ENCODE measurements around the gene PLXNA4.

PLXNA4 gene

DNA sequence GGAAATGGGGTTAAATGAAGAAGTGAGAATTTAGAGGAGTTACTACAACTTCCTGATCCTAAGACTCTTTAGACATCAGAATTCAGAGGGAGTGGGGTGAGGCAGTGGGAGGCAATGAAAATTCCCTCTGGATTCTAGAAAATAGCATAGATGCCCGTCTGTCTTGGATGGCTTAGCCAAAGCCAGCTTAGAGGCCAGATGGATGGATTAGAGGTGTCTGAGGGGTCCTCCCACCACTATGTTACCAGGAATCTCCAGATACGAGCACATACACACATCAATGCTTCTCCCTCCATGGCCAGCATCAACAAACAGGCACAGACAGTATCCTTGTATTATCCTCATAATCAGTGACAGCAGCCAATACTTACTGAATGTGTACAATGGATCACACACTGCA lies 418.1 kb downstream of the PLXNA4 start:
- H3K9me3 Mint-ChIP-seq = no peaks in the 10 kb centered on the region
- no peak overlapping the region for H3K4me3 Mint-ChIP-seq
- H3K36me3 Mint-ChIP-seq (ENCODE audit: low read depth) = no peaks in the 10 kb centered on the region
- no peak overlapping the region for H3K27ac Mint-ChIP-seq
- no peaks in the 10 kb centered on the region for H3K4me1 Mint-ChIP-seq (ENCODE audit: low read depth)
- H3K27me3 Mint-ChIP-seq = no peaks in the 10 kb centered on the region

- Mint-ChIP-seq H3K4me1 (ENCODE audit: low read depth) (no peaks in the 10 kb centered on the region), H3K27me3 (no peaks in the 10 kb centered on the region), H3K4me3 (no peak overlapping the region), H3K9me3 (no peaks in the 10 kb centered on the region), H3K27ac (no peak overlapping the region), H3K36me3 (ENCODE audit: low read depth) (no peaks in the 10 kb centered on the region)
These were observed 420.6 kb downstream of the PLXNA4 start for GRCh38 chr7:132155715-132156114.

DNA sequence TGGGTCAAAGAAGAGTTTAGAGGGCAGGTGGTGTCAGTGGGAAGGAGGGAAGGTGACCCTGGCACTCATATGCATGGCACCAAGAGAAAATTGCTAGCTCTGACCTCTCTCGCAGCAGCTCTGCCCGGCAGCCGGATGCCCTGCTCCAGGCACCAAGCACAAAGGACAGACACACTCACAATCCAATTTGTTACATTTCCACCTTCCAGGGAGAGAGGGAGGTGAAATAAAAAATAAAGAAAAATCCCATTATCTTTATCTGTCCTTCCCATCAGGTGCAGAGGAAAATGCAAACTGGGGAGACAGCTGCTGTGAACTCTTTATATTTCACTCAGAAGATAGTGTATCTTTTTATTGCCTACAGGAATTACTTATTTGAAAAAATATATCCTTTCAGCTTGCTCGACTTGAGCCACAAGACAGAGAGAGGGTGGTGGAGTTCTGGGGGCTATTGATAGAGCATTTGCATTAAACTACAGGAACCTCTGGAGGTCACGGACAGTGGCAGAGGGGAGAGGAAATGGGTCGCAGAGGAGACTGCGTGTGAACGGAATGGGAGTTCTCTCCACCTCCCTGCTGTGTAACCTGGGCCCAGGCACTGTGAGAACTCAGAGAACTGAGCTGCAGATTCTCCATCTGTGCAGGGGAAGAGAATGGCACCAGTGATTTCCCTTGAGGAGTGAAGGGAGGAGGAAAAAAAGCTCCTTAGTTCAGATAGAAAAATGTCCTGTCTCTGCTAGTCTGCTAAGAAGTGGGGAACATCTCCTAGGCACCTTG lies 421.4 kb downstream of the PLXNA4 start:
- Mint-ChIP-seq H3K4me1 (ENCODE audit: low read depth) (no peaks in the 10 kb centered on the region), H3K27me3 (no peaks in the 10 kb centered on the region), H3K27ac (no peak overlapping the region), H3K9me3 (no peaks in the 10 kb centered on the region), H3K36me3 (ENCODE audit: low read depth) (no peaks in the 10 kb centered on the region), H3K4me3 (no peak overlapping the region)

DNA sequence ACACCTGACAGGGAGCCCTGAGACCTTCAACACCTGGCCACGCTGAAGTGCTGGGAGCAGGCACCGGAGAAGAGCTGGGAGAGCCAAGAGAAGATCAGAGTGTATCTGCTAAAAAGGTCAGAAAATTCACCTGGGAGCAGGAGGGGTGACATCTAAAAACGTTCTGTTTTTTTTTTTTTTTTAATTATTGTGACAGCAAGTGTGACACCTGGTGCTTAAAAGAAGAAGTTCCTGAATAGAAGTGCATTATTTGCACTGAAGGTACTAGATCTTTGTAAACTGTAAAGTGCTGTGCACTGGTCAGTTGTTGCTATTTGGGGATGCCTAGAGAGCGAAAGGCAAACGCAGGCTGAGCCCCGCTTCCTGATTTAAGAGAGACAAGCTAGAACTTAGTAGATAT lies 422.0 kb downstream of the PLXNA4 start:
- H3K4me3 Mint-ChIP-seq = no peak overlapping the region
- H3K9me3 Mint-ChIP-seq = no peaks in the 10 kb centered on the region
- no peaks in the 10 kb centered on the region for H3K27me3 Mint-ChIP-seq
- no peaks in the 10 kb centered on the region for H3K4me1 Mint-ChIP-seq (ENCODE audit: low read depth)
- no peak overlapping the region for H3K27ac Mint-ChIP-seq
- H3K36me3 Mint-ChIP-seq (ENCODE audit: low read depth) = no peaks in the 10 kb centered on the region

- Mint-ChIP-seq H3K4me1 (ENCODE audit: low read depth) (no peaks in the 10 kb centered on the region), H3K4me3 (no peak overlapping the region), H3K36me3 (ENCODE audit: low read depth) (no peaks in the 10 kb centered on the region), H3K27me3 (no peaks in the 10 kb centered on the region), H3K27ac (no peak overlapping the region), H3K9me3 (no peaks in the 10 kb centered on the region)
These were observed 424.0 kb downstream of the PLXNA4 start for GRCh38 chr7:132152131-132152889.

GRCh38 chr7:132150711-132151110 lies 425.6 kb downstream of the PLXNA4 start:
- no peak overlapping the region for H3K27ac Mint-ChIP-seq
- no peaks in the 10 kb centered on the region for H3K9me3 Mint-ChIP-seq
- no peaks in the 10 kb centered on the region for H3K4me1 Mint-ChIP-seq (ENCODE audit: low read depth)
- no peaks in the 10 kb centered on the region for H3K27me3 Mint-ChIP-seq
- no peak overlapping the region for H3K4me3 Mint-ChIP-seq
- H3K36me3 Mint-ChIP-seq (ENCODE audit: low read depth) = no peaks in the 10 kb centered on the region

GRCh38 chr7:132149436-132150304 lies 426.6 kb downstream of the PLXNA4 start:
- Mint-ChIP-seq H3K4me3 (no peak overlapping the region), H3K9me3 (no peaks in the 10 kb centered on the region), H3K27me3 (no peaks in the 10 kb centered on the region), H3K27ac (no peak overlapping the region), H3K4me1 (ENCODE audit: low read depth) (no peaks in the 10 kb centered on the region), H3K36me3 (ENCODE audit: low read depth) (no peaks in the 10 kb centered on the region)

DNA sequence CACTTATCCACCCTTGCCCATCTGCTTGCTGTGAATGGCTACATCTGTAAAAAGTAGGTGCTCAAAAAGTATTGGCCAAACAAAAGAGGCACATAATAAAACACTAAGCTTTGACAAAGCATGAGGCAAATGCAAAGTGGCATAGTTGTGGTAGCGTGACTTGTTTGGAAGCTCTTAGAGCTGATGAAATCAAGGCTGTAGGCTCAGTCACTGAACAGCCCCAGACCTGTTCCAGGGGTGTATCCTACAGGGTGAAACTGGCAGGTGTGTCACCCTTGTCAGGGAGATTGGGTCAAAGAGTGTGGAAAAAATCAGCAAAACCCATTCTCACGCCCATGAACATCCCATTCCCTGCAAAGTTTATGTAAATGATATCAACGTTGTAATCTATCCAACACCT lies 427.4 kb downstream of the PLXNA4 start:
- no peaks in the 10 kb centered on the region for H3K27me3 Mint-ChIP-seq
- no peaks in the 10 kb centered on the region for H3K36me3 Mint-ChIP-seq (ENCODE audit: low read depth)
- H3K4me1 Mint-ChIP-seq (ENCODE audit: low read depth) = no peaks in the 10 kb centered on the region
- no peak overlapping the region for H3K27ac Mint-ChIP-seq
- H3K9me3 Mint-ChIP-seq = no peaks in the 10 kb centered on the region
- no peak overlapping the region for H3K4me3 Mint-ChIP-seq

DNA sequence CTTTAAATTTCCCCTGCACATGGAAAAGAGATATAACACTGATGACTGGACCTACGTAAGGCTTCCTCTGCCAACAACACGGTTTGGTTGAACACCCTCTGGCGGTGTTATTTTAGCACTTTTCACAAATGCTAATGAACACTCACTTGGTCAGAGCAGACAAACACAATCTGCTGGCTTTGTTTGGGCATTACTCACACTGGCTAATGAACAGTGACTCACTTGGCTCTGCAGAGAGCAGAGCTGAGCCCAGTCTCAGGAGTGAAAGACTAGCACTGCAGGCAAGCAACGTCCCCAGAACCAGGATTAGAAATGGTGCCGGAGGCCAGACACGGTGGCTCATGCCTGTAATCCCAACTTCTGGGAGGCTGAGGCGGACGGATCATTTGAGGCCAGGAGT lies 430.8 kb downstream of the PLXNA4 start:
- H3K27ac Mint-ChIP-seq = no peak overlapping the region
- H3K36me3 Mint-ChIP-seq (ENCODE audit: low read depth) = no peaks in the 10 kb centered on the region
- H3K9me3 Mint-ChIP-seq = no peaks in the 10 kb centered on the region
- no peak overlapping the region for H3K4me3 Mint-ChIP-seq
- H3K4me1 Mint-ChIP-seq (ENCODE audit: low read depth) = no peaks in the 10 kb centered on the region
- H3K27me3 Mint-ChIP-seq = no peaks in the 10 kb centered on the region

- no peaks in the 10 kb centered on the region for H3K27me3 Mint-ChIP-seq
- no peaks in the 10 kb centered on the region for H3K9me3 Mint-ChIP-seq
- no peaks in the 10 kb centered on the region for H3K36me3 Mint-ChIP-seq (ENCODE audit: low read depth)
- H3K4me3 Mint-ChIP-seq = no peak overlapping the region
- H3K27ac Mint-ChIP-seq = no peak overlapping the region
- no peaks in the 10 kb centered on the region for H3K4me1 Mint-ChIP-seq (ENCODE audit: low read depth)
These were observed 431.2 kb downstream of the PLXNA4 start for GRCh38 chr7:132145063-132145462.

- H3K9me3 Mint-ChIP-seq = no peaks in the 10 kb centered on the region
- no peaks in the 10 kb centered on the region for H3K27me3 Mint-ChIP-seq
- H3K4me1 Mint-ChIP-seq (ENCODE audit: low read depth) = no peaks in the 10 kb centered on the region
- no peak overlapping the region for H3K27ac Mint-ChIP-seq
- no peak overlapping the region for H3K4me3 Mint-ChIP-seq
- H3K36me3 Mint-ChIP-seq (ENCODE audit: low read depth) = no peaks in the 10 kb centered on the region
These were observed 434.3 kb downstream of the PLXNA4 start for GRCh38 chr7:132142006-132142405.

DNA sequence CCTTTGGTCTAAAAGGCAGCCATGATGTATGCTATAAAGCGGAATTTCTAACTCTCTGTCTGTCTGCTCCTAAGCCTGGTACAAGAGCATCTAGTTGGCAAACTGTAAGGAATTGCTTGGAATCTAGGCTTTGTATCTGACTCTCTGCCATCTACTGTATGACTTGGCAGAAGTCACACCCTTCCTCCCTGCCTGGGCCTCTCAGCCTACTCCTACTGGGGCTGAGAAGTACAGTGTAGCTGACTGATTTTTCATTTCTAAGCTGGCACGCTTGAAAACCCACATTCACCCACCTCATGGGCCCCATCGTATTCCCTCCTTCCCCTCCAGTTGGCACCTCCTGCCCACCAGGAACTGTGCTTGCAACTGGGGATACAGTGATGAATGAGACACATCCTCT lies 435.2 kb downstream of the PLXNA4 start:
- H3K36me3 Mint-ChIP-seq (ENCODE audit: low read depth) = no peaks in the 10 kb centered on the region
- no peak overlapping the region for H3K4me3 Mint-ChIP-seq
- no peaks in the 10 kb centered on the region for H3K9me3 Mint-ChIP-seq
- no peaks in the 10 kb centered on the region for H3K4me1 Mint-ChIP-seq (ENCODE audit: low read depth)
- no peak overlapping the region for H3K27ac Mint-ChIP-seq
- no peaks in the 10 kb centered on the region for H3K27me3 Mint-ChIP-seq

GRCh38 chr7:132140341-132140740 lies 435.9 kb downstream of the PLXNA4 start:
- H3K9me3 Mint-ChIP-seq = no peaks in the 10 kb centered on the region
- H3K27me3 Mint-ChIP-seq = no peaks in the 10 kb centered on the region
- H3K36me3 Mint-ChIP-seq (ENCODE audit: low read depth) = no peaks in the 10 kb centered on the region
- H3K4me1 Mint-ChIP-seq (ENCODE audit: low read depth) = no peaks in the 10 kb centered on the region
- no peak overlapping the region for H3K4me3 Mint-ChIP-seq
- no peak overlapping the region for H3K27ac Mint-ChIP-seq

DNA sequence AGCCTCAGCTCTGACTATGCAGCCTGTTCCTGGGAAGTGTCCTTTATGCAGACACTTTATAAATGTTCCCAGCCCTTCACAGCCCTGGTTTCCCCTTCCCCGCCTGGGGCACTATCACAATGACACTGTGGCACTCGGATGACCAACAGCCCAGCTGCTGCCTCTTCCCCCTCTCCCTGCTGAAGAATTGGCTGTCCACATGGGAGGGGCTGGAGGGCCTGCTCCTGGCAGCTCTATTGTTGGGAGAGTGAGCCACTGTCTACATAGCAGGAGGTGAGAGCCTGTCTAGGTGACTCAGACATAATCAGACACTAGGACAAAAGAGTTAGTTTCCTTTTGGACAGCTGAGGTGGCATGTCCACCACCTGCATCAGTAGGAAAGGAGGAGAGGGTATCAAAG lies 437.5 kb downstream of the PLXNA4 start:
- H3K4me1 Mint-ChIP-seq (ENCODE audit: low read depth) = no peaks in the 10 kb centered on the region
- H3K36me3 Mint-ChIP-seq (ENCODE audit: low read depth) = no peaks in the 10 kb centered on the region
- H3K27ac Mint-ChIP-seq = no peak overlapping the region
- no peaks in the 10 kb centered on the region for H3K9me3 Mint-ChIP-seq
- H3K27me3 Mint-ChIP-seq = no peaks in the 10 kb centered on the region
- H3K4me3 Mint-ChIP-seq = no peak overlapping the region

GRCh38 chr7:132137681-132138080 lies 438.6 kb downstream of the PLXNA4 start:
- no peaks in the 10 kb centered on the region for H3K27me3 Mint-ChIP-seq
- no peak overlapping the region for H3K27ac Mint-ChIP-seq

More at GRCh38 chr7:132137681-132138080, 438.6 kb downstream of the PLXNA4 start:
- Mint-ChIP-seq H3K4me3 (no peak overlapping the region), H3K9me3 (no peaks in the 10 kb centered on the region), H3K36me3 (ENCODE audit: low read depth) (no peaks in the 10 kb centered on the region), H3K4me1 (ENCODE audit: low read depth) (no peaks in the 10 kb centered on the region)

Measured in stimulated activated naive CD8-positive, alpha-beta T cell treated with anti-CD3 and anti-CD28 coated beads, Interleukin-15, Interleukin-2, amounts not matched to agents 100 ng/mL and 50 ng/mL, for 24 hours (primary cell).